Kidney (tissue), 14 donors: ENCODE data around the gene FAM53B. TPM values are rescaled to one million over a fixed set of nuclear protein-coding genes. Genes with fewer than 3 reads are reported as not detected.
A peak's percentile ranks its signal among the peaks of the same experiment; 100 is the strongest.

ENCODE experiments used
- DNase-seq, 5 donors: peaks; one replicate each; pipeline ENCODE4 v3.0.0-alpha.2; 2013 to 2020
- FAIRE-seq: peaks from 2 replicates; lab custom pipeline; 2012; peaks lifted over from hg19 to GRCh38; lab: Jason Lieb, UNC
- H3K27ac ChIP-seq, 2 donors: one replicate each; pipeline ENCODE4 v1.7.0; 2013; ENCODE audit warnings: low read depth in 2 of 2, low read length in 2 of 2, inconsistent platforms in 1 of 2
- H3K27me3 ChIP-seq: one replicate; pipeline ENCODE4 v1.7.1; 2013; ENCODE audit warnings: low read length, inconsistent platforms; ENCODE audit not compliant: control insufficient read depth, insufficient read depth
- H3K36me3 ChIP-seq, 3 donors: one replicate each; pipeline versions ENCODE4 v1.7.0 to v1.7.1; 2013; ENCODE audit warnings: low read length in 3 of 3, control low read depth in 1 of 3, inconsistent platforms in 1 of 3; ENCODE audit not compliant: insufficient read depth in 3 of 3, control insufficient read depth in 2 of 3
- H3K4me1 ChIP-seq, 3 donors: one replicate each; pipeline versions ENCODE4 v1.7.0 to v1.7.1; 2013; ENCODE audit warnings: low read length in 3 of 3, inconsistent platforms in 1 of 3, low read depth in 1 of 3; ENCODE audit not compliant: control insufficient read depth in 2 of 3, insufficient read depth in 2 of 3
- H3K4me3 ChIP-seq, 3 donors: one replicate each; pipeline versions ENCODE4 v1.7.0 to v1.8.1; 2013; ENCODE audit warnings: low read length in 3 of 3, control low read depth in 1 of 3, inconsistent platforms in 1 of 3
- H3K9ac ChIP-seq, 3 donors: one replicate each; pipeline versions ENCODE4 v1.7.0 to v1.7.1; 2013; ENCODE audit warnings: low read length in 3 of 3, control low read depth in 1 of 3, inconsistent platforms in 1 of 3
- H3K9me3 ChIP-seq, 3 donors: one replicate each; pipeline versions ENCODE4 v1.7.0 to v1.7.1; 2013; ENCODE audit warnings: low read length in 3 of 3, control low read depth in 1 of 3, inconsistent platforms in 1 of 3; ENCODE audit not compliant: control insufficient read depth in 2 of 3, insufficient read depth in 1 of 3
- CTCF ChIP-seq: IDR thresholded peaks from 3 replicates; pipeline ENCODE4 v1.5.1; 2012; ENCODE audit warnings: mild to moderate bottlenecking, moderate library complexity, borderline replicate concordance; ENCODE audit not compliant: insufficient read depth; ENCODE audit errors: extremely low read depth
- intact Hi-C: fragments of 100-400 bp; cut with DNase I; formaldehyde crosslinking; loops from one replicate; pipeline ENCODE4 v1.11.1; 2022
- polyA plus RNA-seq: library from polyadenylated mRNA; stranded (reverse); fragments of 350-450 nt; fragmentation: Illumina TruSeq; extraction: RNeasy Lipid Tissue Mini Kit (QIAGEN cat#74804); gene quantifications from one replicate; pipeline ENCODE4 v1.2.3, GENCODE V29; 2014; ENCODE audit warnings: low read depth, low replicate concordance; ENCODE audit not compliant: insufficient read depth
- total RNA-seq: library from RNA; stranded (reverse); fragmentation: NEBNext Ultra II Directional; extraction: Animal tissue kit (Norgen Biotek cat#: 25700); gene quantifications from one replicate; pipeline ENCODE4 v1.2.1, GENCODE V29; 2021
- donor health status: control.
- donor health status: control.
- donor health status: control.
- donor health status: control.
- donor health status: control.
- donor health status: DM: yes; HTN: yes; CAD: no.
- donor health status: Normal renal cell carcinoma (clear cell type).

FAM53B gene
- total and polyA plus RNA-seq, 2 donors from 2014 or later = 11.8 to 30.0 TPM

GRCh38 chr10:124686707-124687376 is 57.3 kb downstream of the FAM53B start:
- intact Hi-C loops = no loop called here
- Histone ChIP-seq H3K27me3 (no peaks in the 10 kb centered on the region), H3K36me3 (peaks cover 0 to 7% (median 5%) of the 10 kb centered on the region in 3 donors), H3K4me1 (peaks cover 0 to 49% (median 29%) of the 10 kb centered on the region in 3 donors), H3K9me3 (no peaks in the 10 kb centered on the region), H3K9ac (peak overlapping the region in 1 of 3 donors; percentile 42), H3K27ac (peak overlapping the region; percentile 73 to 81), H3K4me3 (no peak overlapping the region)
- FAIRE-seq (no peak), DNase-seq (peak in 2 of 5 donors; percentile 67 to 73)
- TF ChIP-seq CTCF = no peak

- H3K27me3 ChIP-seq = no peaks in the 10 kb centered on the region
- no peak overlapping the region for H3K4me3 ChIP-seq
- no peak overlapping the region for H3K9ac ChIP-seq
- TF ChIP-seq CTCF = no peak
- peak overlapping the region; percentile 73 to 81 for H3K27ac ChIP-seq
- intact Hi-C loops = no loop called here
- DNase-seq (peak in 1 of 5 donors; percentile 84), FAIRE-seq (no peak)
- peaks cover 0 to 18% (median 13%) of the 10 kb centered on the region in 3 donors for H3K36me3 ChIP-seq
- no peaks in the 10 kb centered on the region for H3K9me3 ChIP-seq
- H3K4me1 ChIP-seq = peaks cover 0 to 50% (median 25%) of the 10 kb centered on the region in 3 donors
These were observed 58.9 kb downstream of the FAM53B start for GRCh38 chr10:124685261-124685660.

GRCh38 chr10:124683814-124684213 is 60.4 kb downstream of the FAM53B start:
- H3K27ac ChIP-seq = peak overlapping the region; percentile 12 to 35
- no peak overlapping the region for H3K9ac ChIP-seq
- peaks cover 0 to 39% (median 25%) of the 10 kb centered on the region in 3 donors for H3K4me1 ChIP-seq
- no peaks in the 10 kb centered on the region for H3K27me3 ChIP-seq
- no peak for FAIRE-seq
- TF ChIP-seq CTCF = no peak
- H3K4me3 ChIP-seq = no peak overlapping the region
- no peaks in the 10 kb centered on the region for H3K9me3 ChIP-seq
- peaks cover 0 to 19% (median 10%) of the 10 kb centered on the region in 3 donors for H3K36me3 ChIP-seq
- peak in 1 of 5 donors; percentile 50 for DNase-seq
- intact Hi-C loops = no loop called here
